Measurements from ENCODE around the gene DAGLA.

Gene DAGLA

DNA sequence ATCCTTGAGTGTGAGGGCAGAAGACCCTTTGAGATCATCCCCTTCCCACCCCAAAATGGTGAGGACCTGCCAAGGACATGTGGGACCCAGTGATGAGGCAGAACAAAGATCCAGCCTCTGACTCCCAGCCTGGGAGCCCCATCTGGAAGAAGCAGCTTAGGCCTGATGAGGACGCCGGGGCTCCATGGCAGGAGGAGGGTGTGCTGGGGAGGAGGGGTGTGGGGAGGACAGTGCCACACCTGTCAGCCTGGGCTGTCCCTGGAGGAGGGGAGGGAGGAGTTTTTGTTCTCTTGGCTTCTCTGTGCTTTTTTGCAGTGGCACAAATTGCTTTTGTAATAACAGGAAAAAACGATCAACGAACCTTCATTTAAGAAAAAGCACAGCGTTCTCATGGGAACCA is 44.4 kb upstream of the DAGLA start:
- Histone ChIP-seq H2BK120ac (ENCODE audit: low read depth, low read length) (no peak overlapping the region), H3K27me3 (ENCODE audit: control insufficient read depth in 3 of 3, insufficient read depth in 3 of 3, low read depth in 1 of 3, low read length in 3 of 3) (peaks cover 0 to 2% (median 0%) of the 10 kb centered on the region in 3 experiments), H3K4me1 (ENCODE audit: control insufficient read depth in 2 of 2, insufficient read depth in 1 of 2, low read depth in 1 of 2, low read length in 2 of 2) (peaks cover 8 to 28% of the 10 kb centered on the region in 2 donors), H2AK5ac (ENCODE audit: low read depth, low read length) (no peak overlapping the region), H2AFZ (ENCODE audit: low read length) (no peak overlapping the region), H3K79me1 (ENCODE audit: low read depth, low read length) (no peaks in the 10 kb centered on the region), H3K36me3 (replicated peaks in 1 of 2; ENCODE audit: control insufficient read depth in 2 of 2, insufficient read depth in 2 of 2, low read length in 2 of 2) (no peaks in the 10 kb centered on the region), H2BK12ac (ENCODE audit: low read length) (no peak overlapping the region), H2BK15ac (ENCODE audit: low read length) (no peak overlapping the region), H3K4me2 (ENCODE audit: insufficient read depth, low read length, poor library complexity, severe bottlenecking) (no peak overlapping the region), H3K18ac (ENCODE audit: low read length) (no peak overlapping the region), H4K8ac (ENCODE audit: low read depth, low read length) (no peak overlapping the region), H3K23ac (ENCODE audit: low read depth, low read length, poor library complexity) (no peak overlapping the region), H3K27ac (replicated peaks; ENCODE audit: low read length) (no peak overlapping the region), H3K9me3 (replicated peaks in 1 of 2; ENCODE audit: control insufficient read depth in 2 of 2, insufficient read depth in 1 of 2, low read depth in 1 of 2, low read length in 2 of 2) (no peaks in the 10 kb centered on the region), H2BK5ac (ENCODE audit: low read length) (no peak overlapping the region), H3K9ac (ENCODE audit: low read depth, low read length, poor library complexity) (no peak overlapping the region), H4K91ac (ENCODE audit: low read depth, low read length, poor library complexity) (no peak overlapping the region), H3K14ac (ENCODE audit: low read length) (no peak overlapping the region), H3K4ac (ENCODE audit: low read length) (no peak overlapping the region), H3K4me3 (ENCODE audit: low read length in 2 of 2) (no peak overlapping the region)
- WGBS, 2 donors (ENCODE audit: extremely low coverage in 2 of 2, insufficient read length in 2 of 2, insufficient replicate concordance in 1 of 2): no CpG with 5 or more reads among the region's 5 CpGs
- DNase-seq (ENCODE audit: low spot score): no peak

DNA sequence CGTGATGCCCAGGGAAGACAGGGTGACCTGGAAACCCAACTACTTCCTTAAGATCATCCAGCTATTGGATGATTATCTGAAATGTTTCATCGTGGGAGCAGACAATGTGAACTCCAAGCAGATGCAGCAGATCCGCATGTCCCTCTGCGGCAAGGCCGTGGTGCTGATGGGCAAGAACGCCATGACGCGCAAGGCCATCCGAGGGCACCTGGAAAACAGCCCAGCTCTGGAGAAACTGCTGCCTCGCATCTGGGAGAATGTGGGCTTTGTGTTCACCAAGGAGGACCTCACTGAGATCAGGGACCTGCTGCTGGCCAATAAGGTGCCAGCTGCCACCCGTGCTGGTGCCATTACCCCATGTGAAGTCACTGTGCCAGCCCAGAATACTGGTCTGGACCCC is 43.5 kb upstream of the DAGLA start:
- Histone ChIP-seq H2AFZ (ENCODE audit: low read length) (no peak overlapping the region), H2AK5ac (ENCODE audit: low read depth, low read length) (peak overlapping the region; percentile 39), H3K36me3 (replicated peaks in 1 of 2; ENCODE audit: control insufficient read depth in 2 of 2, insufficient read depth in 2 of 2, low read length in 2 of 2) (no peaks in the 10 kb centered on the region), H3K9me3 (replicated peaks in 1 of 2; ENCODE audit: control insufficient read depth in 2 of 2, insufficient read depth in 1 of 2, low read depth in 1 of 2, low read length in 2 of 2) (peaks cover 0 to 1% of the 10 kb centered on the region in 2 donors), H3K4me2 (ENCODE audit: insufficient read depth, low read length, poor library complexity, severe bottlenecking) (no peak overlapping the region), H3K23ac (ENCODE audit: low read depth, low read length, poor library complexity) (peak overlapping the region; percentile 23), H4K8ac (ENCODE audit: low read depth, low read length) (no peak overlapping the region), H3K9ac (ENCODE audit: low read depth, low read length, poor library complexity) (no peak overlapping the region), H3K79me1 (ENCODE audit: low read depth, low read length) (no peaks in the 10 kb centered on the region), H3K4me3 (ENCODE audit: low read length in 2 of 2) (no peak overlapping the region), H3K4me1 (ENCODE audit: control insufficient read depth in 2 of 2, insufficient read depth in 1 of 2, low read depth in 1 of 2, low read length in 2 of 2) (peaks cover 8 to 28% of the 10 kb centered on the region in 2 donors), H3K14ac (ENCODE audit: low read length) (no peak overlapping the region), H3K27ac (replicated peaks; ENCODE audit: low read length) (no peak overlapping the region), H3K18ac (ENCODE audit: low read length) (no peak overlapping the region), H2BK5ac (ENCODE audit: low read length) (no peak overlapping the region), H4K91ac (ENCODE audit: low read depth, low read length, poor library complexity) (peak overlapping the region; percentile 1), H3K27me3 (ENCODE audit: control insufficient read depth in 3 of 3, insufficient read depth in 3 of 3, low read depth in 1 of 3, low read length in 3 of 3) (peaks cover 0 to 2% (median 0%) of the 10 kb centered on the region in 3 experiments), H2BK12ac (ENCODE audit: low read length) (no peak overlapping the region), H2BK15ac (ENCODE audit: low read length) (peak overlapping the region; percentile 15), H3K4ac (ENCODE audit: low read length) (no peak overlapping the region), H2BK120ac (ENCODE audit: low read depth, low read length) (no peak overlapping the region)
- no peak for DNase-seq (ENCODE audit: low spot score)
- WGBS, 2 donors (ENCODE audit: extremely low coverage in 2 of 2, insufficient read length in 2 of 2, insufficient replicate concordance in 1 of 2): no CpG with 5 or more reads among the region's 11 CpGs

DNA sequence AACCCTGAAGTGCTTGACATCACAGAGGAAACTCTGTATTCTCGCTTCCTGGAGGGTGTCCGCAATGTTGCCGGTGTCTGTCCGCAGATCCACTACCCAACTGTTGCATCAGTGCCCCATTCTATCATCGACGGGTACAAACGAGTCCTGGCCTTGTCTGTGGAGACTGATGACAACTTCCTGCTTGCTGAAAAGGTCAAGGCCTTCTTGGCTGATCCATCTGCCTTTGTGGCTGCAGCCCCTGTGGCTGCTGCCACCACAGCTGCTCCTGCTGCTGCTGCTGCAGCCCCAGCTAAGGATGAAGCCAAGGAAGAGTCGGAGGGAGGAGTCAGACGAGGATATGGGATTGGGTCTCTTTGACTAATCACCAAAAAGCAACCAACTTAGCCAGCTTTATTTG is 42.9 kb upstream of the DAGLA start:
- Histone ChIP-seq H3K14ac (ENCODE audit: low read length) (no peak overlapping the region), H2BK5ac (ENCODE audit: low read length) (no peak overlapping the region), H2AK5ac (ENCODE audit: low read depth, low read length) (no peak overlapping the region), H4K8ac (ENCODE audit: low read depth, low read length) (no peak overlapping the region), H3K4ac (ENCODE audit: low read length) (no peak overlapping the region), H3K79me1 (ENCODE audit: low read depth, low read length) (no peaks in the 10 kb centered on the region), H2BK15ac (ENCODE audit: low read length) (no peak overlapping the region), H3K23ac (ENCODE audit: low read depth, low read length, poor library complexity) (no peak overlapping the region), H3K18ac (ENCODE audit: low read length) (no peak overlapping the region), H3K4me3 (ENCODE audit: low read length in 2 of 2) (no peak overlapping the region), H4K91ac (ENCODE audit: low read depth, low read length, poor library complexity) (no peak overlapping the region), H3K36me3 (replicated peaks in 1 of 2; ENCODE audit: control insufficient read depth in 2 of 2, insufficient read depth in 2 of 2, low read length in 2 of 2) (no peaks in the 10 kb centered on the region), H2BK12ac (ENCODE audit: low read length) (no peak overlapping the region), H3K4me2 (ENCODE audit: insufficient read depth, low read length, poor library complexity, severe bottlenecking) (no peak overlapping the region), H3K27me3 (ENCODE audit: control insufficient read depth in 3 of 3, insufficient read depth in 3 of 3, low read depth in 1 of 3, low read length in 3 of 3) (peaks cover 0 to 2% (median 0%) of the 10 kb centered on the region in 3 experiments), H3K9me3 (replicated peaks in 1 of 2; ENCODE audit: control insufficient read depth in 2 of 2, insufficient read depth in 1 of 2, low read depth in 1 of 2, low read length in 2 of 2) (peaks cover 0 to 3% of the 10 kb centered on the region in 2 donors), H2BK120ac (ENCODE audit: low read depth, low read length) (no peak overlapping the region), H3K27ac (replicated peaks; ENCODE audit: low read length) (no peak overlapping the region), H3K4me1 (ENCODE audit: control insufficient read depth in 2 of 2, insufficient read depth in 1 of 2, low read depth in 1 of 2, low read length in 2 of 2) (peaks cover 5 to 22% of the 10 kb centered on the region in 2 donors), H3K9ac (ENCODE audit: low read depth, low read length, poor library complexity) (no peak overlapping the region), H2AFZ (ENCODE audit: low read length) (peak overlapping the region; percentile 62)
- DNase-seq (ENCODE audit: low spot score): no peak
- WGBS, 2 donors (ENCODE audit: extremely low coverage in 2 of 2, insufficient read length in 2 of 2, insufficient replicate concordance in 1 of 2): no CpG with 5 or more reads among the region's 9 CpGs

DNA sequence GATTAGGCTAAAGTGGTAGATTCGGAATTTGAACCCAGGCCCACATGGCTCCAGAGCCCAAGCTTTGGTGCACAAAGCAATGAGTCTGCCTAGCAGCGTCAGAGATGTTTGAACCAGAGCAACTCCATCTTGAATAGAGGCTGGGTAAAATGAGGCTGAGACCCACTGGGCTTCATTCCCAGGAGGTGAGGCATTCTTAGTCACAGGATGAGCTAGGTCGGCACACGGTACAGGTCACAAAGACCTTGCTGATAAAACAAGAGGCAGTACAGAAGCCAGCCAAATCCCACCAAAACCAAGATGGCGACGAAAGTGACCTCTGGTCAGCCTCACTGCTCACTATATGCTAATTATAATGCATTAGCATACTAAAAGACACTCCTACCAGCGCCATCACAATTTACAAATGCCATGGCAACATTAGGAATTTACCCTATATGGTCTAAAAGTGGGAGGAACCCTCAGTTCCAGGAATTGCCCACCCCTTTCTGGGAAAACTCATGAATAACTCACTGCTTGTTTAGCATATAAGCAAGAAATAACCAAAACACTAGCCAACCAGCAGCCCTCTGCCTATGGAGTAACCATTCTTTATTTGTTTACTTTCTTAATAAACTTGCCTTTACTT is 40.3 kb upstream of the DAGLA start:
- Histone ChIP-seq H3K23ac (ENCODE audit: low read depth, low read length, poor library complexity) (no peak overlapping the region), H3K27ac (replicated peaks; ENCODE audit: low read length) (no peak overlapping the region), H2AFZ (ENCODE audit: low read length) (peak overlapping the region; percentile 48), H3K4me3 (ENCODE audit: low read length in 2 of 2) (no peak overlapping the region), H3K9me3 (replicated peaks in 1 of 2; ENCODE audit: control insufficient read depth in 2 of 2, insufficient read depth in 1 of 2, low read depth in 1 of 2, low read length in 2 of 2) (peaks cover 0 to 3% of the 10 kb centered on the region in 2 donors), H3K36me3 (replicated peaks in 1 of 2; ENCODE audit: control insufficient read depth in 2 of 2, insufficient read depth in 2 of 2, low read length in 2 of 2) (no peaks in the 10 kb centered on the region), H2BK12ac (ENCODE audit: low read length) (no peak overlapping the region), H4K8ac (ENCODE audit: low read depth, low read length) (no peak overlapping the region), H3K4me1 (ENCODE audit: control insufficient read depth in 2 of 2, insufficient read depth in 1 of 2, low read depth in 1 of 2, low read length in 2 of 2) (peaks cover 2 to 19% of the 10 kb centered on the region in 2 donors), H3K27me3 (ENCODE audit: control insufficient read depth in 3 of 3, insufficient read depth in 3 of 3, low read depth in 1 of 3, low read length in 3 of 3) (no peaks in the 10 kb centered on the region), H3K4me2 (ENCODE audit: insufficient read depth, low read length, poor library complexity, severe bottlenecking) (no peak overlapping the region), H4K91ac (ENCODE audit: low read depth, low read length, poor library complexity) (no peak overlapping the region), H3K14ac (ENCODE audit: low read length) (no peak overlapping the region), H2BK120ac (ENCODE audit: low read depth, low read length) (no peak overlapping the region), H2AK5ac (ENCODE audit: low read depth, low read length) (no peak overlapping the region), H3K18ac (ENCODE audit: low read length) (no peak overlapping the region), H3K9ac (ENCODE audit: low read depth, low read length, poor library complexity) (no peak overlapping the region), H3K4ac (ENCODE audit: low read length) (no peak overlapping the region), H2BK5ac (ENCODE audit: low read length) (no peak overlapping the region), H3K79me1 (ENCODE audit: low read depth, low read length) (no peaks in the 10 kb centered on the region), H2BK15ac (ENCODE audit: low read length) (no peak overlapping the region)
- DNase-seq (ENCODE audit: low spot score): no peak
- WGBS, 2 donors (ENCODE audit: extremely low coverage in 2 of 2, insufficient read length in 2 of 2, insufficient replicate concordance in 1 of 2): no CpG with 5 or more reads among the region's 7 CpGs

Data from neuronal stem cell (in vitro differentiated cells).